Testis (tissue), 2 donors: Measurements from ENCODE around the gene AMBRA1.

Experiments used
- CTCF ChIP-seq, 3 experiments: fragments of 450-650 bp in 2 of 3; fragments of 200-600 bp in 1 of 3; sonication (generic) in 1 of 3; IDR thresholded peaks; one replicate each; pipeline ENCODE4 v1.5.1; 2016 to 2019; ENCODE audit warnings: antibody characterized with exemption in 3 of 3, mild to moderate bottlenecking in 2 of 3, moderate library complexity in 1 of 3
- POLR2A ChIP-seq: fragments of 450-650 bp; IDR thresholded peaks from one replicate; pipeline ENCODE4 v1.6.1; 2017; ENCODE audit warnings: antibody characterized with exemption, mild to moderate bottlenecking, moderate library complexity

- TF ChIP-seq CTCF (IDR thresholded peaks at IDR 0.05) (no peak), POLR2A (no peak)
Measured at GRCh38 chr11:46438211-46438610, 155.6 kb downstream of the AMBRA1 start.
